Neural cell (in vitro differentiated cells): ENCODE measurements around the gene CDKAL1.

ENCODE experiments used
- EP300 ChIP-seq: fragments of 450-650 bp; conservative IDR thresholded peaks from 2 replicates; pipeline ENCODE4 v1.6.1; 2014; ENCODE audit warnings: antibody characterized with exemption, mild to moderate bottlenecking, moderate library complexity; ENCODE audit not compliant: poor library complexity, severe bottlenecking
- EZH2 ChIP-seq: fragments of 200-600, 300-800 bp; shearing (Covaris generic), sonication (generic); IDR thresholded peaks from 2 replicates; pipeline ENCODE4 v1.6.1; 2014; ENCODE audit warnings: antibody characterized with exemption, low read length, borderline replicate concordance, mild to moderate bottlenecking; ENCODE audit not compliant: insufficient read depth, poor library complexity, severe bottlenecking
- MXI1 ChIP-seq: fragments of 450-650 bp; conservative IDR thresholded peaks from 2 replicates; pipeline ENCODE4 v1.6.1; 2014; ENCODE audit warnings: antibody characterized with exemption, mild to moderate bottlenecking; ENCODE audit not compliant: poor library complexity, severe bottlenecking
- POLR2AphosphoS5 ChIP-seq: IDR thresholded peaks from 2 replicates; pipeline ENCODE4 v1.6.1; 2012
- RAD21 ChIP-seq: fragments of 450-650 bp; conservative IDR thresholded peaks from 2 replicates; pipeline ENCODE4 v1.6.1; 2014; ENCODE audit warnings: antibody characterized with exemption, mild to moderate bottlenecking, moderate library complexity
- TF ChIP-seq, protein P1 (sequence below): fragments of 450-650 bp; IDR thresholded peaks from 2 replicates; pipeline ENCODE4 v1.5.1; 2014; ENCODE audit warnings: antibody characterized with exemption, mild to moderate bottlenecking, moderate library complexity; ENCODE audit not compliant: poor library complexity, severe bottlenecking
- TF ChIP-seq, protein P2 (sequence below): IDR thresholded peaks from 2 replicates; pipeline ENCODE4 v1.6.1; 2012; ENCODE audit warnings: borderline replicate concordance

DNA sequence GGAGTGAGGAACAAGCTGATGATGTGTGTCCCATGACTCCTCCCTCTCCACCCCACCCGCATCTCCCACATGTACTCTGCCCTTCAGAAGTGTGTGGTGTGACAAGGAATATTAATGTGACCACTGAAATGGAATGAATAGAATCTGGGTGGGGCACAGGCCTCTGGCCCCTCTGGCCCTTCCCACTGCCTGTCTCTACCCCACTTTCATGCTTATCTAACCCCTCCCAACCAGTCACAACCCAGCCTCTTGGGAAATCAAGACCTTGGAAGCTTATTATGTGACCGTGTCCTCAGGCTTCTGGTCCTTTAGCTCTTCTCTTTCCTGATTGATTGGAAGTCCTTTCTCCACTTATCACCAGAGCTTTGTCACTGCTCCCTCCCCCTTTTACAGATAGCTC, 747.1 kb downstream of the CDKAL1 start:
- TF ChIP-seq, protein P1, sequence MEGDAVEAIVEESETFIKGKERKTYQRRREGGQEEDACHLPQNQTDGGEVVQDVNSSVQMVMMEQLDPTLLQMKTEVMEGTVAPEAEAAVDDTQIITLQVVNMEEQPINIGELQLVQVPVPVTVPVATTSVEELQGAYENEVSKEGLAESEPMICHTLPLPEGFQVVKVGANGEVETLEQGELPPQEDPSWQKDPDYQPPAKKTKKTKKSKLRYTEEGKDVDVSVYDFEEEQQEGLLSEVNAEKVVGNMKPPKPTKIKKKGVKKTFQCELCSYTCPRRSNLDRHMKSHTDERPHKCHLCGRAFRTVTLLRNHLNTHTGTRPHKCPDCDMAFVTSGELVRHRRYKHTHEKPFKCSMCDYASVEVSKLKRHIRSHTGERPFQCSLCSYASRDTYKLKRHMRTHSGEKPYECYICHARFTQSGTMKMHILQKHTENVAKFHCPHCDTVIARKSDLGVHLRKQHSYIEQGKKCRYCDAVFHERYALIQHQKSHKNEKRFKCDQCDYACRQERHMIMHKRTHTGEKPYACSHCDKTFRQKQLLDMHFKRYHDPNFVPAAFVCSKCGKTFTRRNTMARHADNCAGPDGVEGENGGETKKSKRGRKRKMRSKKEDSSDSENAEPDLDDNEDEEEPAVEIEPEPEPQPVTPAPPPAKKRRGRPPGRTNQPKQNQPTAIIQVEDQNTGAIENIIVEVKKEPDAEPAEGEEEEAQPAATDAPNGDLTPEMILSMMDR: no peak
- no peak for TF ChIP-seq EZH2
- no peak for TF ChIP-seq POLR2AphosphoS5
- TF ChIP-seq MXI1: no peak
- TF ChIP-seq EP300: no peak
- TF ChIP-seq RAD21: no peak
- TF ChIP-seq, protein P2, sequence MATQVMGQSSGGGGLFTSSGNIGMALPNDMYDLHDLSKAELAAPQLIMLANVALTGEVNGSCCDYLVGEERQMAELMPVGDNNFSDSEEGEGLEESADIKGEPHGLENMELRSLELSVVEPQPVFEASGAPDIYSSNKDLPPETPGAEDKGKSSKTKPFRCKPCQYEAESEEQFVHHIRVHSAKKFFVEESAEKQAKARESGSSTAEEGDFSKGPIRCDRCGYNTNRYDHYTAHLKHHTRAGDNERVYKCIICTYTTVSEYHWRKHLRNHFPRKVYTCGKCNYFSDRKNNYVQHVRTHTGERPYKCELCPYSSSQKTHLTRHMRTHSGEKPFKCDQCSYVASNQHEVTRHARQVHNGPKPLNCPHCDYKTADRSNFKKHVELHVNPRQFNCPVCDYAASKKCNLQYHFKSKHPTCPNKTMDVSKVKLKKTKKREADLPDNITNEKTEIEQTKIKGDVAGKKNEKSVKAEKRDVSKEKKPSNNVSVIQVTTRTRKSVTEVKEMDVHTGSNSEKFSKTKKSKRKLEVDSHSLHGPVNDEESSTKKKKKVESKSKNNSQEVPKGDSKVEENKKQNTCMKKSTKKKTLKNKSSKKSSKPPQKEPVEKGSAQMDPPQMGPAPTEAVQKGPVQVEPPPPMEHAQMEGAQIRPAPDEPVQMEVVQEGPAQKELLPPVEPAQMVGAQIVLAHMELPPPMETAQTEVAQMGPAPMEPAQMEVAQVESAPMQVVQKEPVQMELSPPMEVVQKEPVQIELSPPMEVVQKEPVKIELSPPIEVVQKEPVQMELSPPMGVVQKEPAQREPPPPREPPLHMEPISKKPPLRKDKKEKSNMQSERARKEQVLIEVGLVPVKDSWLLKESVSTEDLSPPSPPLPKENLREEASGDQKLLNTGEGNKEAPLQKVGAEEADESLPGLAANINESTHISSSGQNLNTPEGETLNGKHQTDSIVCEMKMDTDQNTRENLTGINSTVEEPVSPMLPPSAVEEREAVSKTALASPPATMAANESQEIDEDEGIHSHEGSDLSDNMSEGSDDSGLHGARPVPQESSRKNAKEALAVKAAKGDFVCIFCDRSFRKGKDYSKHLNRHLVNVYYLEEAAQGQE: no peak
